GM12878 (cell line): ENCODE measurements around the gene PDE9A. TPM values are rescaled to one million over a fixed set of nuclear protein-coding genes. Genes with fewer than 3 reads are reported as not detected.
A peak's percentile ranks its signal among the peaks of the same experiment; 100 is the strongest.

ENCODE experiments used
- ATAC-seq: fragments of 200-7000 bp; cut with Tn5 transposase; 3 replicates; pipeline ENCODE4 v1.9.1; 2020; ENCODE audit warnings: mild to moderate bottlenecking, moderate library complexity
- BruUV-seq: library from RNA; stranded (reverse); fragments of 400-500 nt; replicated peaks from 2 replicates; lab custom pipeline; 2021; lab: Mats Ljungman, UMichigan
- CTCF ChIA-PET: fragments of 300-600 bp; sonication (Branson Sonifier 250); formaldehyde crosslinking; extraction: SDS; loops from one replicate; lab custom pipeline; 2021; ENCODE audit warnings: inconsistent platforms; lab: Yijun Ruan, JAX
- POLR2A ChIA-PET: fragments of 350-600 bp; formaldehyde crosslinking; extraction: SDS; loops from one replicate; lab custom pipeline; 2021; ENCODE audit warnings: inconsistent platforms; lab: Charles Lee
- RAD21 ChIA-PET: fragments of 300-600 bp; sonication (Branson Sonifier 250); formaldehyde crosslinking; loops from one replicate; lab custom pipeline; 2023; ENCODE audit warnings: antibody characterized with exemption; ENCODE audit not compliant: unreplicated experiment; lab: Charles Lee
- SMC1A ChIA-PET: fragments of 300-600 bp; sonication (Branson Sonifier 250); formaldehyde crosslinking; loops from one replicate; lab custom pipeline; 2023; ENCODE audit not compliant: unreplicated experiment, uncharacterized antibody; lab: Charles Lee
- DNase-seq: peaks from one replicate; pipeline ENCODE4 v3.0.0-alpha.2; 2011; ENCODE audit warnings: low read depth, low spot score
- FAIRE-seq: peaks from 3 replicates; lab custom pipeline; 2011; peaks lifted over from hg19 to GRCh38; lab: Jason Lieb, UNC
- H2AFZ ChIP-seq: 2 replicates; pipeline ENCODE4 v1.6.0; 2011; ENCODE audit warnings: low read depth, low read length, control low read depth; ENCODE audit not compliant: control insufficient read depth
- H3K27ac ChIP-seq: 2 replicates; pipeline ENCODE4 v1.5.1; 2011; ENCODE audit warnings: control low read depth; ENCODE audit not compliant: control insufficient read depth, insufficient read depth
- H3K27me3 ChIP-seq, 2 experiments: replicated peaks in 1 of 2; 2 replicates each; pipeline versions ENCODE4 v1.6.0 to v1.6.1; 2011; ENCODE audit warnings: low read length in 1 of 2; ENCODE audit not compliant: control insufficient read depth in 2 of 2, insufficient read depth in 2 of 2
- H3K36me3 ChIP-seq, 2 experiments: 2 replicates each; pipeline ENCODE4 v1.5.1; 2011; ENCODE audit warnings: low read length in 1 of 2; ENCODE audit not compliant: control insufficient read depth in 2 of 2, insufficient read depth in 2 of 2
- H3K4me1 ChIP-seq: 2 replicates; pipeline ENCODE4 v1.6.1; 2011; ENCODE audit warnings: mild to moderate bottlenecking, low read length, moderate library complexity, mixed read lengths; ENCODE audit not compliant: control insufficient read depth, insufficient read depth
- H3K4me2 ChIP-seq: 2 replicates; pipeline ENCODE4 v1.6.0; 2011; ENCODE audit warnings: control low read depth; ENCODE audit not compliant: control insufficient read depth, insufficient read depth
- H3K4me3 ChIP-seq: fragments of 200-600 bp; sonication (generic); 2 replicates; pipeline ENCODE4 v1.5.1; 2016
- H3K79me2 ChIP-seq: 2 replicates; pipeline ENCODE4 v1.6.0; 2011; ENCODE audit warnings: low read length; ENCODE audit not compliant: control insufficient read depth, insufficient read depth
- H3K9ac ChIP-seq: 2 replicates; pipeline ENCODE4 v1.8.0; 2011; ENCODE audit warnings: low read length, control low read depth, mixed read lengths; ENCODE audit not compliant: control insufficient read depth, insufficient read depth
- H3K9me3 ChIP-seq: replicated peaks from 3 replicates; pipeline ENCODE4 v1.5.1; 2011; ENCODE audit warnings: mild to moderate bottlenecking, low read length; ENCODE audit not compliant: control insufficient read depth, insufficient read depth
- H4K20me1 ChIP-seq: 2 replicates; pipeline ENCODE4 v1.6.0; 2011; ENCODE audit not compliant: control insufficient read depth, insufficient read depth
- BCL3 ChIP-seq: IDR thresholded peaks from 2 replicates; pipeline ENCODE4 v1.6.1; 2011; ENCODE audit warnings: borderline replicate concordance, low read depth, mild to moderate bottlenecking, moderate library complexity, low read length; ENCODE audit not compliant: insufficient read depth, poor library complexity, severe bottlenecking
- BRCA1 ChIP-seq: IDR thresholded peaks from 2 replicates; pipeline ENCODE4 v1.6.1; 2011; ENCODE audit warnings: low read depth, low read length, improper control_type of control experiment
- HDAC6 ChIP-seq: fragments of 200-600 bp; sonication (generic); IDR thresholded peaks from one replicate; pipeline ENCODE4 v1.8.0; 2017; ENCODE audit warnings: antibody characterized with exemption; ENCODE audit not compliant: unreplicated experiment
- IKZF1 ChIP-seq: fragments of 450-650 bp; conservative IDR thresholded peaks from 2 replicates; pipeline ENCODE4 v1.6.1; 2017; ENCODE audit warnings: antibody characterized with exemption, mild to moderate bottlenecking
- LARP7 ChIP-seq: fragments of 450-650 bp; IDR thresholded peaks from 2 replicates; pipeline ENCODE4 v1.6.1; 2017; ENCODE audit warnings: mild to moderate bottlenecking
- MYB ChIP-seq: fragments of 150-350 bp; IDR thresholded peaks from 2 replicates; pipeline ENCODE4 v1.6.1; 2014; ENCODE audit warnings: mild to moderate bottlenecking, low read depth, low read length, borderline replicate concordance
- NFIC ChIP-seq: IDR thresholded peaks from 2 replicates; pipeline ENCODE4 v1.6.1; 2012; ENCODE audit warnings: low read depth, mild to moderate bottlenecking, inconsistent platforms, low read length, moderate library complexity
- NR2C1 ChIP-seq: fragments of 450-650 bp; IDR thresholded peaks from 2 replicates; pipeline ENCODE4 v1.6.1; 2017; ENCODE audit warnings: antibody characterized with exemption, mild to moderate bottlenecking, moderate library complexity
- NRF1 ChIP-seq: conservative IDR thresholded peaks from 2 replicates; pipeline ENCODE4 v1.6.1; 2011; ENCODE audit warnings: mild to moderate bottlenecking, low read depth, low read length, improper control_type of control experiment
- POLR2AphosphoS2 ChIP-seq: IDR thresholded peaks from 2 replicates; pipeline ENCODE4 v1.6.1; 2011; ENCODE audit warnings: low read depth, mild to moderate bottlenecking, low read length, improper control_type of control experiment, moderate library complexity
- RAD51 ChIP-seq: fragments of 450-650 bp; IDR thresholded peaks from 2 replicates; pipeline ENCODE4 v1.6.1; 2016; ENCODE audit warnings: moderate library complexity, mild to moderate bottlenecking, inconsistent platforms
- RELB ChIP-seq: fragments of 450-650 bp; IDR thresholded peaks from 2 replicates; pipeline ENCODE4 v1.6.1; 2017; ENCODE audit warnings: low read depth, mild to moderate bottlenecking, moderate library complexity
- SMAD5 ChIP-seq: IDR thresholded peaks from 2 replicates; pipeline ENCODE4 v1.6.1; 2016; ENCODE audit warnings: antibody characterized with exemption, low read depth
- WRNIP1 ChIP-seq: IDR thresholded peaks from 2 replicates; pipeline ENCODE4 v1.6.1; 2011; ENCODE audit warnings: low read depth, low read length, improper control_type of control experiment, borderline replicate concordance
- WGBS: methylation state at CpG from one replicate; pipeline ENCODE4 v1.1.6; 2016; ENCODE audit warnings: low lambda C conversion rate; ENCODE audit not compliant: insufficient replicate concordance, insufficient coverage; ENCODE audit errors: missing lambda C conversion rate; 5-methylcytosine and 5-hydroxymethylcytosine counted together
- in situ Hi-C: fragments of 300-500 bp; cut with MboI; formaldehyde crosslinking; loops from 9 replicates; pipeline ENCODE4 v1.14.3; 2018; ENCODE audit warnings: mixed read lengths
- intact Hi-C: fragments of 100-400 bp; cut with micrococcal nuclease; formaldehyde crosslinking; loops from one replicate; pipeline ENCODE4 v1.14.2; 2022; ENCODE audit not compliant: unreplicated experiment
- polyA plus RNA-seq, 11 experiments: library from polyadenylated mRNA; depleted of rRNA in 4 of 11; unstranded in 6 of 11; stranded (reverse) in 5 of 11; fragments of >200 nt; fragmentation: Nextera tagmentation in 4 of 11; fragmentation: Illumina TruSeq in 1 of 11; extraction: Ambion mirVana in 4 of 11; extraction: Trizol in 1 of 11; gene quantifications; 1 replicate in 1 of 11; 2 replicates in 10 of 11; pipeline versions ENCODE4 v1.2.1 to v1.2.3, GENCODE V29; 2011 to 2016; ENCODE audit warnings: inconsistent platforms in 2 of 11, missing spikeins in 2 of 11, low read depth in 1 of 11
- total RNA-seq, 4 experiments: library from RNA; depleted of rRNA in 3 of 4; stranded (reverse); fragments of >200 nt in 3 of 4; fragmentation: Illumina TruSeq in 1 of 4; extraction: Trizol in 1 of 4; gene quantifications; 2 replicates each; pipeline versions ENCODE4 v1.2.1 to v1.2.3, GENCODE V29; 2013 to 2021

The PDE9A gene
- total and polyA plus RNA-seq, 10 of the 15 experiments (the other 5 are each of a cell fraction or from before 2014, with no cell fraction given) = 0.08 to 0.45 (median 0.20) TPM; not detected in 1

- Histone ChIP-seq H3K27ac (no peak overlapping the region), H3K4me1 (no peaks in the 10 kb centered on the region)
- WGBS = 69% methylated on average over 13 of the region's 13 CpGs
- TF ChIP-seq POLR2AphosphoS2 = no peak
- no peak for TF ChIP-seq NR2C1
- no peak for TF ChIP-seq MYB
- TF ChIP-seq SMAD5 = no peak
- TF ChIP-seq, all 136 proteins: peak for 0
- Histone ChIP-seq H3K27me3 (peaks cover 0 to 2% of the 10 kb centered on the region in 2 experiments; a peak in 1 of 4 replicates), H3K4me2 (no peak overlapping the region), H4K20me1 (no peaks in the 10 kb centered on the region), H3K79me2 (no peaks in the 10 kb centered on the region), H3K4me3 (no peak overlapping the region), H3K9me3 (no peaks in the 10 kb centered on the region; the same call in 2 of the 3 replicates), H3K9ac (no peak overlapping the region), H2AFZ (no peak overlapping the region), H3K36me3 (no peaks in the 10 kb centered on the region)
- no TSS peak for BruUV-seq
- in situ Hi-C loops = no loop called here
- DNase-seq (no peak), ATAC-seq (no peak), FAIRE-seq (no peak)
- POLR2A ChIA-PET = no interaction called here
- intact Hi-C loops = no loop called here
- CTCF ChIA-PET = no interaction called here
- SMC1A ChIA-PET = no interaction called here
- RAD21 ChIA-PET = no interaction called here
Measured at GRCh38 chr21:42669041-42669440, 15.6 kb downstream of the PDE9A start.

GRCh38 chr21:42670058-42670880, 16.8 kb downstream of the PDE9A start:
- ChIA-PET RAD21 (no interaction called here), SMC1A (no interaction called here), CTCF (no interaction called here), POLR2A (no interaction called here)
- no peak overlapping the region for H3K4me3 ChIP-seq
- no peak overlapping the region for H3K4me2 ChIP-seq
- H2AFZ ChIP-seq = no peak overlapping the region
- no peaks in the 10 kb centered on the region for H3K79me2 ChIP-seq
- DNase-seq (no peak), FAIRE-seq (no peak), ATAC-seq (no peak)
- no TSS peak for BruUV-seq
- H3K9me3 ChIP-seq = no peaks in the 10 kb centered on the region; the same call in 2 of the 3 replicates
- no peaks in the 10 kb centered on the region for H3K36me3 ChIP-seq
- H3K27me3 ChIP-seq = peaks cover 0 to 3% of the 10 kb centered on the region in 2 experiments; a peak in 2 of 4 replicates
- no peaks in the 10 kb centered on the region for H3K4me1 ChIP-seq
- in situ Hi-C loops (no loop called here), intact Hi-C loops (no loop called here)
- WGBS = 58% methylated on average over 8 of the region's 8 CpGs
- H4K20me1 ChIP-seq = no peaks in the 10 kb centered on the region
- TF ChIP-seq BCL3 = peak; percentile 83
- TF ChIP-seq RELB = no peak
- TF ChIP-seq HDAC6 = no peak
- no peak for TF ChIP-seq RAD51
- TF ChIP-seq WRNIP1 = no peak
- no peak for TF ChIP-seq NRF1
- peak; percentile 43; the same call in 1 of the 2 replicates for TF ChIP-seq NFIC
- no peak for TF ChIP-seq IKZF1
- no peak for TF ChIP-seq LARP7
- TF ChIP-seq BRCA1 = no peak
- no peak overlapping the region for H3K9ac ChIP-seq
- no peak overlapping the region for H3K27ac ChIP-seq
